GM19463 (cell line): ENCODE data around the gene TMEM167B.
"Not testable (repeated sequence)": the region's sequence is repeated elsewhere in the genome, so short reads cannot be mapped to it uniquely, and the experiment has no call there.

ENCODE experiments used
- ATAC-seq: cut with Tn5 transposase; IDR thresholded peaks from one replicate; pipeline ENCODE4 v1.9.1; 2021; ENCODE audit warnings: mild to moderate bottlenecking, moderate library complexity; ENCODE audit not compliant: unreplicated experiment

Gene TMEM167B

DNA sequence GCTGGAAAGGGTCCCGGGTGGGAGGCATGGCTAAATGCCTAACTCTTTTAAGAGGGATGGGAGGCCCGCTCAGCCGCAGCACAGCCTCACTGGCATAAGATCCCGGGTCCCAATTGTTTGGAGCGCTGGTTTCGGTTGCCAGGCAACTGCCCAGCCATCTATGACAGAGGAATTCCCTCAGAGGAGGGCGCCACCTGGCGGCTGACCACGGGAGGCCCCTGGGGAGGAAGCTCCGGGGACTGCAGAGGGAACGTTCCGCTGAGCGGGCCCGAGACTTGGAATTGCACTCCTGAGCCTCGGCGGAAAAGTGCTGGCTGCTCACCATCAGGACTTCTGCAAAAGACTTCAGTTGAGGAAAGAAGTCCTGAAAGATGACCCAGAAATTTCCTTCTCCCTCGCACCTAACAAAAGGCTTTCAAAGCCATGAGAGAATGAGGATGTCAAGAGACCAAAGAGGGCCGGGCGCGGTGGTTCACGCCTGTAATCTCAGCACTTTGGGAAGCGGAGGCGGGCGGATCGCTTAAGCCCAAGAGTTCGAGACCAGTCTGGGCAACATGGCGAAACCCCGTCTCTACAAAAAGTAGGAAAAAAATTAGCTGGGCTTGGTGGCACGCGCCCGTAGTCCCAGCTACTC is 22.2 kb downstream of the TMEM167B start:
- ATAC-seq, result peak; percentile 46

GRCh38 chr1:109113590-109114341 is 23.2 kb downstream of the TMEM167B start, which contains the start of gene ELAPOR1:
TSS of gene ELAPOR1 (plus strand) at chr1:109114115. CDS start at chr1:109114184, 69 bp downstream.
- ATAC-seq, result peak; percentile 57

DNA sequence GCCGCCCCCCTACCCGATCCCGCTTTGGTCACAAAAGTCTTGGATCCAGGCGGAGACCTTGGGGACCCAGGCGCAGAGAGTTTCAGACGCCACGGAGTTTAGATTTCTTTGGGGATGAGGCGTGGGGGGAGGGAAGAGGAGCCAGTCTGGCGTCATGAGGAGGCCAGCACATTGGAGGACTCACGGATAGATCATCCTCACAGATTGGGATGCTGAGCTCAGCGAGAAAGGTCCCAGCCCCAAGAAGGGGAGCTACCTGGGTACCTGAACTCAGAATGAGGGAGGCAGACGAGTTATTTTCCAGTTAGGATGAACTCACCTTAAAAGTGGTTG is 23.7 kb downstream of the TMEM167B start:
- ATAC-seq, result no peak

DNA sequence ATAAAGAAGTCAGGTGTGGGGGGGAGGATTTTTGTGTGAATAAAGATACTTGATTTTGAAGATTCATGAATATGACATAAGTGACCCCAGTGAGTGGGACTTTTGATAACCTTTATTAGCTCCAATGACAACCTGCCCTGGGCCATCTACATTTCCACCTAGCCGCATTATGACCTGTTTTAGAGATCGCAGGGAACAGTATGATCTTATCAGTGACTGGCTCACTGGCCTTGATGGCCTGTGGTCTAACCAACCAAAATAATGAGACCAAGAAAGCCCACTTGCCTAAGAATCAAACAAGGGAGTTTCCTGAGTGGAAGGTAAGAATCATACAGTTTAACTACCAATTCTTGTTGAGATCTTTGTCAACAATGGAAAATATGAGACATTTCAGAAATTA is 25.1 kb downstream of the TMEM167B start:
- ATAC-seq, result no peak

DNA sequence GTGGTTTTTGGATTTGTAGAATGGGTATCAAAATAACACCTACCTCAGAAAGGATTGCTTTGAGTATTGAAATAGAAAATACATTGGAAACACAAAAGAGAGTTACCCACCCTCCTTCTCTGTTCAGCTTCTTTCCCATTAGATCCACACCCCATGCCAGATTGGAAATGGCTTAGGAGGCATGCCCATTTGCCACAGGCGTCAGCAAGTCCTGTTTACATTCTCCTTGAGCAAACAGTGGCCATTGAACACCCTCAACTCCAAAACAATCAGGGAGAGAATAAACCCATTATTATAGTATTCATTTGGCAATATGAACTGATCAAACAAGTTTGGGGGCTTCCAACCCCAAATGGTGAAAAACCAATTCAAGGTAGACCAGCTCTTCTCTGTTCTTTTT is 25.7 kb downstream of the TMEM167B start:
- ATAC-seq, result no peak

- ATAC-seq, result no peak
Observed at GRCh38 chr1:109118089-109118488, 27.5 kb downstream of the TMEM167B start.

DNA sequence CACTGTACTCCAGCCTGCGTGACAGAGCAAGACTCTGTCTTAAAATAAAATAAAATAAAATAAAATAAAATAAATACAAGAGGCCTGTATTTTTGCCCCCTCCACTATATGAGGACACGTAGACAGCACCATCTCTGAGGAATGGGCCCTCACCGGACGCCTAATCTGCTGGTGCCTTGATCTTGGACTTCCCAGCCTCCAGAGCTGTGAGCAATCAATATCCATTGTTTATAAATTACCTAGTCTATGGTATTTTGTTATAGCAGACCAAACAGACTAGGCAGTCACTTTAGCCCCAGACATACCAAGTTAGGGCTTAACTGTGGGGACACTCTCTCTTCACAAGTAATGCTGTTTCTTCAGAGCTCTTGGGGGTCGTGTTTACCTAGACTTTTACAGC is 29.8 kb downstream of the TMEM167B start:
- no peak for ATAC-seq

- no peak for ATAC-seq
Observed at GRCh38 chr1:109131059-109131458, 40.5 kb downstream of the TMEM167B start.

DNA sequence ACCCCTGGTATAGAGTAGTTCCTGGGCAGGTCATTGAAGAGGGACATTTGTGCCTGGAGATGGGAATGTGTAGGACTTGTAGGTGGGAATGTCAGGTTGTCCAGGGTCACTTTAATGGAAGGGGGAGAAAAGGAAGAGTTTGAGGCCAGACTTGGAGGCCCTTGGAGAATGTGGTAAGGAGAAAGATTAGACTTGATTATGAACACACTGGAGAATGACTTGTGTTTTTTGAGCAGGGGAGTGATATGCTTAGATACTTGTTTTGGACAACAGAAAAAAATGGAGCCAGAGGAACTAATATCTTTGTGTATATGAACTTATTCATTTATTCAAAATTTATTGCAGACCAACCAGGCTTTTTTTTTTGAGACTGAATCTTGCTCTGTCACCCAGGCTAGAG is 41.2 kb downstream of the TMEM167B start:
- ATAC-seq, result no peak

- no peak for ATAC-seq
Observed at GRCh38 chr1:109133002-109133706, 42.6 kb downstream of the TMEM167B start.

GRCh38 chr1:109133815-109134214 is 43.3 kb downstream of the TMEM167B start:
- ATAC-seq, result peak; percentile 75

DNA sequence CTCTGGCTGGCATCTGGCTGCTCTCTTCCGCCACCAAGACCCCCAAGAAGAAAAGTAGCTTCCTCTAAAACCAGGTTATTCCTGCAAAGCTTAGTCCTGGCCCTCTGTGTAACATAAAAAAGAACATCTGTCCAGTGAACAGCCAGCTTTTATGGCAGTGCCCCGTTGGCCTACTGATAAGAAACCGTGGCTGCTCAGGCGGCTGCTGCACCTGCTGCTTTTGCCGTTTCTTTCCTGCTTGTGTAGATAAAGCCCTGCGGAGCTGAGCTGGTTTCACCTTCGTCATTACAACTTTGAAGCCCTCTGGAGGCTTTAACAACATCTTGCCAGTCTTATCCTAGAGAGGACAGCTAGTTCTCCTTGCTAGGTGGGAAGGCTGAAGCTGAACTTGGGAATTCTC is 43.9 kb downstream of the TMEM167B start:
- peak; percentile 49 for ATAC-seq

- ATAC-seq, result no peak
Observed at GRCh38 chr1:109135940-109136339, 45.4 kb downstream of the TMEM167B start.

DNA sequence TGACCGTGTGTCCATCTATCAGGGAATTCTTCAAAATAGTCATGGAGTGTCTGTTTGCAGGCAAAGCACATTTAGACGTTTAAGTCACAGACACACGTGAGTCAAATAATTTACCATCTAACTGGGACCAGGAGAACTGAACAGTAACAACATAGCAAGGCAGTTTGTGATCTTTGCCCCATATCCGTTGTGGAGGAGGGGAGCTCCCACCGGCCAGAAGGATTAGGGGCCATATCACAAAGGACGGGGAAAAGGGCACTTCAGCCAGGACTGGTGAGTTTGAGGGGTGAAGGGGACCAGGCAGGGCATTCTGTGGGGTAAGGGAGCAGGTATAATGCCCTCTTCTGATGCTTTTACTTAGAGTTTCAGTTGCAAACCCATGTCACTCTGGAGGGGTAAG is 46.2 kb downstream of the TMEM167B start:
- no peak for ATAC-seq

DNA sequence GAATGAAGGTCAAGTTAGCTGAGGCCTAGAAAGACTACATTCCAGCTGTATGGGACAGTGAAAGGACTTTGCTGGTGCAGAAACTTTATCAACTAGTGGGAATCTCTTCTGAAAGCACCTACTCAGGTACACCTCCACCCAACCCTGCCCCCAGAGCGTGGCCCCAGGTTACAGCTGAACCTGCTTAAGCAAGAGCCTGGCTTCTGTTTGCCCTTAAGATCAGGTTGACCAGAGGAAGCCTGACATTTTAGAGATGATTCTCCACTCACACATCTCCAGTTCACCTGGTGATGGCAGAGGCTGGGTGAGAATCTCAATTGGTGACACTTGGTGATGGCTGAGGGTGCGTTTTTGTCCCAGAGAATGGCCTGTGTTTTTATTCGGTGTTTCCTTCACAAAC is 47.4 kb downstream of the TMEM167B start:
- no peak for ATAC-seq

GRCh38 chr1:109138358-109138757 is 47.8 kb downstream of the TMEM167B start:
- no peak for ATAC-seq

DNA sequence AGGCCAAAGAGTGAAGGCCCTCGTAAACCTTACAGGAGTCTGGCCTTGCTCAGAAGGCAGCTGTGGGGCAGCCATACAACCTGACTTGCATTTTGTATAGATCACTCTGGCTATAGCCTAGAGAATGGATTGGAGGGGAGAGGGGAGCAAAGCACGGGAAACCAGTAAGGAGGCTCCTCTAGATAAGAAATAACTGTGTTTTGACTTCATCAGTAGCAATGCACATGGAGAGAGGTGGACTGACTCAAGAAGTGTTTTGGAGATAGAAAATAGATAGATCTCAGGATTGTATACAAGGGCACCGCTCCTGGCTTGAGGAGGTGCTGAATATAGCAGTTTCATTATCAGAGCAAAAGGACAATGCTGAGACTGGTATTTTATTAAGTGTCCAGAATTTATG is 49.8 kb downstream of the TMEM167B start:
- no peak for ATAC-seq

DNA sequence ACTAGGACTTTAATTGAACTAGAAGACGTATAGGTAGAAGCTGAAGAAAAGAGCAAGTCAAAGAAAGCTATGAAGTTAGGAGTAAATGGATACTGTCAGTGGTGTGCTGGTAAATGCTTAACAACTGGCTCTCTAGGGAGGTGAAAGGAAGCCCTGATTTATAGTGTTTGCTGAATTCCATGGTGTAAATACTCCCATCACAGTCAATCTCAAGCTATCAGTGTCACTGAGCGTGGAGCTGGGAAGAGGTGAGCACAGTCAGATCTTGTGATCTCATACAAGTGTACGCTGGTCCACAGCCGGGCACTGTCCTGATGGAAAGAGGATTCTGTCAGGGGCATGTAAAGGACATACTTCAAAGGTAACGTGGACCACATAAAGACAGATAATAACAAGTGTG is 51.7 kb downstream of the TMEM167B start:
- no peak for ATAC-seq

DNA sequence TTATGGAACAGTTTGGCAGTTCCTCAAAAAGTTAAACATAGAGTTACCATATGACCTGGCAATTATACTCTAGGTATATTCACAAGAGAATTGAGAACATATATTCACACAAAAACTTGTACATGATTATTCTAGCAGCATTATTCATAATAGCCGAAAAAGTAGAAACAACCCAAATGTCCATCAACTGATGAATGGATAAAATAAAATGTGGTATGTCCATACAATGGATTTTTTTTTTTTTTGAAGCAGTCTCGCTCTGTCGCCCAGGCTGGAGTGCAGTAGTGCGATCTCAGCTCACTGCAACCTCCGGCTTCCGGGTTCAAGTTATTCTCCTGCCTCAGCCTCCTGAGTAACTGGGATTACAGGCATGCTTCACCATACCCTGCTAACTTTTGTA is 52.2 kb downstream of the TMEM167B start:
- ATAC-seq, result not testable (repeated sequence)
